ENCODE measurements around the gene NCOA3. TPM values are rescaled to one million over a fixed set of nuclear protein-coding genes. Genes with fewer than 3 reads are reported as not detected.

The NCOA3 gene
- total and polyA plus RNA-seq, 8 donors = 34.5 to 41.5 (median 38.2) TPM

GRCh38 chr20:47672166-47672565 is 170.5 kb downstream of the NCOA3 start:
- no peaks in the 10 kb centered on the region for H3K36me3 ChIP-seq
- H3K4me1 ChIP-seq = no peaks in the 10 kb centered on the region
- intact Hi-C loops (cut with DNase I) = no loop called here
- H3K9me3 ChIP-seq = no peaks in the 10 kb centered on the region
- TF ChIP-seq CTCF (IDR thresholded peaks at IDR 0.05) = no peak
- DNase-seq = no peak
- H3K27me3 ChIP-seq = no peaks in the 10 kb centered on the region
- no peak for ATAC-seq
- H3K27ac ChIP-seq = no peak overlapping the region
- no peak overlapping the region for H3K4me3 ChIP-seq

GRCh38 chr20:47672886-47673670 is 171.4 kb downstream of the NCOA3 start:
- no peaks in the 10 kb centered on the region for H3K9me3 ChIP-seq
- no peaks in the 10 kb centered on the region for H3K27me3 ChIP-seq
- DNase-seq (no peak), ATAC-seq (no peak)
- H3K4me3 ChIP-seq = no peak overlapping the region
- no peaks in the 10 kb centered on the region for H3K4me1 ChIP-seq
- intact Hi-C loops (cut with DNase I) = no loop called here
- no peak for TF ChIP-seq CTCF (IDR thresholded peaks at IDR 0.05)
- H3K36me3 ChIP-seq = no peaks in the 10 kb centered on the region
- no peak overlapping the region for H3K27ac ChIP-seq

DNA sequence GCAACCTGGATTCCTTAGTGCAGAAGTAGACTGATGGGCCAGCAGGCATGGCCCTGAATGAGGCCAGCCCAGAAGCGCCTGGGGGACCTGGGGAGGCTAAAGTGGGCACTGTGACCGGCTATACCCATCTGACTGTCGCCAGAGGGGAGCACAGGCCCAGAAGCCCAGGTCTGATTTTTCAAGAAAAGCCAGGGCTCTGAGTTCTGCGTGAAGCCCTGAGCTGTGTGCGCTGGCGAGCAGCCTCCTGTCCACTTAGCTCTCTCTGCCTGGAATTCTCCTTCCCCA is 171.9 kb downstream of the NCOA3 start:
- ATAC-seq (no peak), DNase-seq (no peak)
- no peak for TF ChIP-seq CTCF (IDR thresholded peaks at IDR 0.05)
- Histone ChIP-seq H3K4me1 (no peaks in the 10 kb centered on the region), H3K9me3 (no peaks in the 10 kb centered on the region), H3K4me3 (no peak overlapping the region), H3K27ac (no peak overlapping the region), H3K27me3 (no peaks in the 10 kb centered on the region), H3K36me3 (no peaks in the 10 kb centered on the region)
- intact Hi-C loops (cut with DNase I) = no loop called here

DNA sequence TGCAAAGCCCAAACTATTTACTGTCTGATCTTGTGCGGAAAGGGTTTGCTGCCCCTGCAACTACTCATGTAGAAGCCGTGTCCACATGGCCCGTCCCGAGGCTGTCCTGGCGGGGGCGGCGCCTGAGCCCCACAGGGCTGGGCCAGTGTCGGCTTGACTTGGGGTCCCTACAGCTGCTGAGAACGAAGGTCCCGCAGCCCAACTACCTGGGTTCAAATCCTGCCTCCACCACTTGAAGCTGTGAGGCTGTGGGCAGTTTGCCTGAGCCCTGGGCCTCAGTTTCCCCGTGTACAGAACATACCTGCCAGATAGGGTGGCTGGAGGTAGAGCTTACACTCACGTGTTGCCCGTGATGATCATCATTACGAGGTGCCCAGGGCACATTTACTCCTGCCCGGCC is 172.5 kb downstream of the NCOA3 start:
- Histone ChIP-seq H3K27ac (no peak overlapping the region), H3K4me3 (no peak overlapping the region), H3K27me3 (no peaks in the 10 kb centered on the region), H3K9me3 (no peaks in the 10 kb centered on the region), H3K36me3 (no peaks in the 10 kb centered on the region), H3K4me1 (no peaks in the 10 kb centered on the region)
- intact Hi-C loops (cut with DNase I) = no loop called here
- TF ChIP-seq CTCF (IDR thresholded peaks at IDR 0.05) = no peak
- no peak for DNase-seq
- ATAC-seq = no peak

DNA sequence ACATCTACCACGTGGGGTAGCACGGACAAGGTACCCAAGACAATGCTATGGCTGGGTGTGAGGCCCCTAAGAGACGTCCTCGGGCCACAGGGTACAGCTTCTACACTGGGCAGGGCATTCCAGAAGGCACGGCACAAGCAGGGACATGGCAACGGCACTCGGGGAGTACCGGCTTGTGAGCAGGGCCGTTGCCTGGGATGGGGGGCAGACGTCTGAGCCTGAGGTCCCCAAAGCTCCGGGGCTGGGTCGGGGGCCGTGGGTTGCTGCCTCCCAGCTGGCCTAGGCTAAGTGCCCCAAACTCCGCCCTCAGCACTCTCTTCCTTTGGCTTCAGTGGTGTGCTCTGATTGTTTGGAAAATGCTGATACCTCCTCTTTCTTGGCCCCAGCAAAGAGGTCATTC is 173.0 kb downstream of the NCOA3 start:
- no peaks in the 10 kb centered on the region for H3K9me3 ChIP-seq
- DNase-seq (no peak), ATAC-seq (no peak)
- H3K4me1 ChIP-seq = no peaks in the 10 kb centered on the region
- no peaks in the 10 kb centered on the region for H3K36me3 ChIP-seq
- H3K27ac ChIP-seq = no peak overlapping the region
- no peak for TF ChIP-seq CTCF (IDR thresholded peaks at IDR 0.05)
- no peak overlapping the region for H3K4me3 ChIP-seq
- H3K27me3 ChIP-seq = no peaks in the 10 kb centered on the region
- intact Hi-C loops (cut with DNase I) = no loop called here
